Progenitor cell of endocrine pancreas (in vitro differentiated cells): ENCODE results near the gene ADSS1. TPM values are rescaled to one million over a fixed set of nuclear protein-coding genes. Genes with fewer than 3 reads are reported as not detected.

Source experiments
- DNase-seq: peaks from one replicate; pipeline ENCODE4 v3.0.0; 2021; ENCODE audit warnings: low spot score; ENCODE audit not compliant: unreplicated experiment
- H3K27ac Mint-ChIP-seq: 2 replicates; pipeline ENCODE4 v1.8.0; 2021; ENCODE audit warnings: mild to moderate bottlenecking, moderate library complexity, mixed read lengths
- H3K27me3 Mint-ChIP-seq: 2 replicates; pipeline ENCODE4 v1.8.0; 2021; ENCODE audit warnings: mixed read lengths
- H3K36me3 Mint-ChIP-seq: 2 replicates; pipeline ENCODE4 v1.8.0; 2022; ENCODE audit warnings: mixed read lengths; ENCODE audit not compliant: insufficient read depth
- H3K4me1 Mint-ChIP-seq: 2 replicates; pipeline ENCODE4 v1.8.0; 2021; ENCODE audit warnings: low read depth, mixed read lengths
- H3K4me3 Mint-ChIP-seq: 2 replicates; pipeline ENCODE4 v1.8.0; 2021; ENCODE audit warnings: low read depth, mild to moderate bottlenecking, moderate library complexity, mixed read lengths
- H3K9me3 Mint-ChIP-seq: 2 replicates; pipeline ENCODE4 v1.8.0; 2021; ENCODE audit warnings: low read depth, mixed read lengths
- CTCF ChIP-seq: fragments of 200-600 bp; sonication (generic); IDR thresholded peaks from one replicate; pipeline ENCODE4 v1.5.0; 2021; ENCODE audit warnings: antibody characterized with exemption, mild to moderate bottlenecking; ENCODE audit not compliant: unreplicated experiment
- total RNA-seq: library from RNA; stranded (reverse); gene quantifications from 2 replicates; pipeline ENCODE4 v1.2.1, GENCODE V29; 2021

ADSS1 gene
- total RNA-seq, 1 donor from 2014 or later = 8.9 TPM

GRCh38 chr14:104680806-104681688 is 43.0 kb upstream of the ADSS1 start:
- H3K4me3 Mint-ChIP-seq = no peak overlapping the region
- H3K9me3 Mint-ChIP-seq = no peaks in the 10 kb centered on the region
- DNase-seq = no peak
- TF ChIP-seq CTCF = peak; percentile 26
- peak overlapping the region; percentile 71 for H3K27ac Mint-ChIP-seq
- peaks cover 4% of the 10 kb centered on the region for H3K27me3 Mint-ChIP-seq
- peaks cover 41% of the 10 kb centered on the region for H3K4me1 Mint-ChIP-seq
- H3K36me3 Mint-ChIP-seq = no peaks in the 10 kb centered on the region

- H3K27ac Mint-ChIP-seq = no peak overlapping the region
- H3K4me1 Mint-ChIP-seq = peaks cover 40% of the 10 kb centered on the region
- H3K27me3 Mint-ChIP-seq = peaks cover 4% of the 10 kb centered on the region
- H3K36me3 Mint-ChIP-seq = no peaks in the 10 kb centered on the region
- H3K4me3 Mint-ChIP-seq = no peak overlapping the region
- no peak for DNase-seq
- no peaks in the 10 kb centered on the region for H3K9me3 Mint-ChIP-seq
- TF ChIP-seq CTCF = no peak
Measured at GRCh38 chr14:104681689-104682074, 42.3 kb upstream of the ADSS1 start.

DNA sequence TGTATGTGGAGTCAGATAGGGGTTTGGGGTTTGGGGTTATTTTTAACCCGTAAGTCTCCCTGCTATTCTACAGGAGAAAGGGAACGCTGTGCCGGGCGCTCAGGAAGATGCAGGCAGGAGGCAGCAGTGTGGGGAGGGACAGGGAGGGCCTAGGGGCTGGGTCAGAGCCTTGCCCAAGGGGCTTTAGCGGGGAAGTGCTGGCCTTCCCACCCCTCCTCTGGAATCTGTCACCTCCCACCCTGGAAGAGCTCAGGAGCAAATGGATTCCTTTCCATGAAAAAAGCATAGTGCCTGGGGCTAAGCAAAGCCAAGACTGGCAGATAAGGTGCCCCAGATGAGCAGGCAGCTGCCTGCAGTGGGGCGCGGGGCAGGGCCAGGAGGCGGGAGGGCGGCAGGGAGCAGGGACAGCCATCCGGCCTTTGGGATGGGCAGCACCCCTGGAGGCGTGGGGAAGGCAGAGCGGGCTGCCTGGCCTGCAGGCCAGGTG is 41.9 kb upstream of the ADSS1 start:
- H3K9me3 Mint-ChIP-seq = no peaks in the 10 kb centered on the region
- peak overlapping the region; percentile 64 for H3K27ac Mint-ChIP-seq
- H3K4me1 Mint-ChIP-seq = peaks cover 42% of the 10 kb centered on the region
- TF ChIP-seq CTCF = no peak
- H3K36me3 Mint-ChIP-seq = no peaks in the 10 kb centered on the region
- DNase-seq = no peak
- peaks cover 4% of the 10 kb centered on the region for H3K27me3 Mint-ChIP-seq
- H3K4me3 Mint-ChIP-seq = no peak overlapping the region

DNA sequence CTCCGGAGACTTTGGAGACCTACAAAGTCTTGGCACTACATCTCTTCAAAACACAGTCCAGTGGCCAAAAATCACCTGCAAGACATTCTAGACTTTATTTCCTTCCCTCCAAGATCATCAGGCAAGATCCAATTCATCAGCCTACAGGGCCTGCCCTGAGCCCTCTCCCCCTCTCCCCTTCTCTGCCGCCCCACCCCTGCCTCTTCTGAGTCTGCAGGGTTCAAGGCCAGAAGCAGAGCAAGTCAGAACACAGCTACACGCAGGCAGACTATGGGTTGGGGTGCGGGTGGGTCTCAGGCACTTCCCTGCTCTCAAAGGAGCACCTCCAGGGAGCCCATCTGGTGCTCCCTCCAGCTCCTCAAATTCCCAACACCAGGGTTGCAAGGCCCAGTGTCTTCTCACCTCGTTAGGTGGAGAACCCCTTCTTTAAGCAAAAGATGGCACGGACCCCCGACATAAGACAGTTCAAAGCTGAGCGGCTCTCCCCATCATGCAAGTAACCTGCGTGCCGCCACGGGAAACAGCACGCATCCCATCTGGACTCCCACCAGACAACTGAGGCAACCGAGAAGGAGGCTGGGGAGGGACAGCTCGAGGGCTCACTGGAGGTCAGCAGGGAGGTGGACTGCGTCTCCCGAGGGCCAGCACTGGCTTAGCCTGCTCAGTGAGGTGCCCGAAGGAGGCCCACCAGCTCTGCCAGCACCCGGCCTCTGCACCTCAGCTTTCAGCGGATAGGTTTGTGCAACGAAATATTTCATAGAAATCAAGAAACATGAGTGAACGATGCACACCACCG is 40.2 kb upstream of the ADSS1 start:
- H3K4me3 Mint-ChIP-seq = no peak overlapping the region
- TF ChIP-seq CTCF = no peak
- H3K27me3 Mint-ChIP-seq = peaks cover 4% of the 10 kb centered on the region
- H3K4me1 Mint-ChIP-seq = peaks cover 50% of the 10 kb centered on the region
- no peak for DNase-seq
- H3K36me3 Mint-ChIP-seq = no peaks in the 10 kb centered on the region
- H3K9me3 Mint-ChIP-seq = no peaks in the 10 kb centered on the region
- no peak overlapping the region for H3K27ac Mint-ChIP-seq

DNA sequence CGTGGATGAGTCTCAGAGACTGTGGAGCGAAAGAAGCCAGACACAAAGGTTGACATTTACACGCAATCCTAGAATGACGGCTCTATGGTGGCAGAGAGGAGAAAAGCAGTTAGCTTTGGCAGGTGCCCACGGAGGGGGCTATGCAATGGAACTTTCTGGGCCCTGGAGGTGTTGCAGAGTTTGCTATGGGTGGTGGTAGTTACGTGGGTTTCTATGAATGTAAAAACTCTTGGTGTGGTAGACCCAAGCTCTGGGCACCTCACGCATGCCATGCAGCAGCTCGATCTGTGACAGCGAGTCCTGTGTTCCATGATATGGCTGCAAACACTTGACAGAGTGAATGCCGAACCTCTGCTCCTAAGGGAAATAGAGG is 39.6 kb upstream of the ADSS1 start:
- TF ChIP-seq CTCF = no peak
- H3K36me3 Mint-ChIP-seq = no peaks in the 10 kb centered on the region
- peaks cover 4% of the 10 kb centered on the region for H3K27me3 Mint-ChIP-seq
- H3K27ac Mint-ChIP-seq = no peak overlapping the region
- H3K4me1 Mint-ChIP-seq = peaks cover 50% of the 10 kb centered on the region
- no peak for DNase-seq
- H3K4me3 Mint-ChIP-seq = no peak overlapping the region
- H3K9me3 Mint-ChIP-seq = no peaks in the 10 kb centered on the region
